ENCODE data around the gene SCAP.
"Not testable (repeated sequence)": the region's sequence is repeated elsewhere in the genome, so short reads cannot be mapped to it uniquely, and the experiment has no call there.

The SCAP gene

DNA sequence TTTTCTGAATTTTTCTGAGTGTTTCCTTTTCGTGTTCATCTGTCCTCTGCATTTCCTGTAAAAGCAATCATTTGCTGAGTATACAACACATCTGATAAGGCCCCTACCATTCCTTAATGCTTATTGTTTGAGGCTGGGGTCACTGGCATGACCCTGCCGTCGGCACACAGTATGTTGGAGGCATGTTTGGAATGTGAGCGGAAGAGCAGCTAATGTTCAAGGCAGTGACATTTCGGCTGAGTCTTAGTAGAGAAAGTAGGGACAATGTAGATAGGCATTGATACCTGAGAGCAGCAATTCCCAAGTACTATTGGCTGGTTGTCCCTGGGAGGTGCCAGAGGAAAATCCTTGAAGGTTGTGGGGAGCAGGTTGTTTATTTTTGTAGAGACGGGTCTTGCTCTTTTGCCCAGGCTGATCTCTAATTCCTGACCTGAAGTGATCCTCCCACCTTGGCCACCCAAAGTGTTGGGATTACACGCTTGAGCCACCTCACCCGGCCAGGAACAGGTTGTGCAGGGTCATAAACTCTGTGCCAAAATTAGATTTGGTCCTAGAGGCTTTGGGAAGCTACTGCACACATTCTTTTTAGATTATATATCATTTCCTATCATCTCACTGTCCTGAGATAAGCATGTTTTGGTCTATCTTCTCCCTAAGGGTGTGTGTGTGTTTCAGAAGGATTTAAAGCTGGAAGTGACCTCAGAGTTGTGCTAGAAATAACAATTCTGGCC lies 81.4 kb downstream of the SCAP start:
- DNase-seq (ENCODE audit: low spot score): no peak

- no peak for DNase-seq (ENCODE audit: low spot score)
Measured at GRCh38 chr3:47392933-47393332, 82.8 kb downstream of the SCAP start.

DNA sequence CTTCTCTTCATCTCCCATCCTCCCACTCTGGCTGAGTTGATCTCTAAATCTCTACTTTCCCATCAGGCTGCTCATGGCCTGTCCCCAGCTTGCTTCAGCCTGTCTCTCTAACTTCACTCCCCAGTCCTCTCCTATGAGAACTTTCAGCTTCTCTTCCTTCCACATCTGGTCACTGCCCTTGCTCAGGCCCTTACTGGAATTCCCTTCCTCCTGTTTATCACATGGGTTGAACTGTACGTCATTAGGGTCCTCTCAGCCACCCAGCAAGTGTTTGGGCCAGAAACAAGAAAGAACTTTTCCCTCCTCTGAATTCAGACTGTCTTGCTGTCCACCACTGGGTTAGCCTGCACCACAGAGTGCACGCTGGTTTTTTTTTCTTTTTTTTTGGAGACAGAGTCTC lies 89.9 kb downstream of the SCAP start:
- DNase-seq (ENCODE audit: low spot score): no peak

DNA sequence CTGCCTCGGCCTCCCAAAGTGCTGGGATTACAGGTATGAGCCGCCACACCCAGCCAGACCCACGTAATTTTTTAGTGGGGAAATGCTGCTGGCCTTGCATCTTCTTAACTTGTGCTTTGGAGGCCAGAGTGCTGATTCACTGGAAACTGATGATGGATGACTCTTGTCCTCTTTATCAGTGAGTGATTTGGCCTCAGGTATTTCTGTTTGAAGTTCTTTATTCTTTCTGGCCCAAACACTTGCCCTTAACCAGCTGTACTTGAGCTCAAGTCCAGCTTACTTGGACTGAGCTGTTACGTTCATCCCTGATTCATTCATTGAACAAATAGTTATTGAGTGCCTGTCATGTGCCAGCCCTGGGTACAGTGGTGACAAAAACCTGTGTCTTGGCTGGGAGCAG lies 90.7 kb downstream of the SCAP start:
- DNase-seq (ENCODE audit: low spot score): no peak

- DNase-seq (ENCODE audit: low spot score): no peak
Measured at GRCh38 chr3:47384425-47384824, 91.3 kb downstream of the SCAP start.

DNA sequence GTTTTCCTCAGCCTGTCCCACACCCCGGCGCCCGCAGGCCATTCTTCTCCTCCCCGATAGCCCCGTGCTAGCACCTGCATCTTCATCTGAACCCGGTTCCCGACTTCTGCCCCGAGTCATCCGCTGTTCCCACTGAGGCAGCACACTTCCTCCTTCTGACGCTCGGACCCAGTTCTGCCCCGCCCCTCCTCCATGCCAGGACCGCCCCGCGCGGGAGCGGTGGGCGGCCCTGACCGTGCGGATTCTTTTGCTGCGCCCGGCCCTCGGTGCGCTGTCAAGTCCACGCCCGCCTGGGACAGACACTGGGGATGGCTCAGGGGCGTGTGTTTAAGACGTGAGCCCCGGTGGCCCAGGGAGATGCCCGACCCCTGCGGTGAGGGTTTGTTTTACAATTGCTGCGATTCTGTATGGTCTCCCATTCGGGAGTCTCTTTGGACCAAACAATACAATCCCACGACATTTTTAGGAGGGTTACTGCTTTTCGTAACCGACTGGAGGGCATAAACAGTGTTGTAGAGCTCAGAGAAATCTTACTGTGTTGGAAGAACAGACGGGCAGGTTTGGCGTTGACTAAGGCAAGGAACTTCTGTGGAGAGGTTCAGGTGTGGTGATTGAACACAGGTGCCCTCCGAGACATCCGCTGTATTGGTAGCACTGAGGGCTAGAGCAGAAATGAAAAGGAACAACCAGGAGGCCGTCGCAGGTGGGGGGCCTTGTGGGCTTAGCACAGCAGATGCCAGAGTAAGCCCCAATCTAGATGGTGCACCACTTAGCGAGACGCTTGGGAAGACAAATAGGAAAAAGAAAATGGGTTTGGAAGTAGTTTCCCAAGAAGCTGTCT lies 94.2 kb downstream of the SCAP start:
- DNase-seq (ENCODE audit: low spot score): peak; percentile 93

DNA sequence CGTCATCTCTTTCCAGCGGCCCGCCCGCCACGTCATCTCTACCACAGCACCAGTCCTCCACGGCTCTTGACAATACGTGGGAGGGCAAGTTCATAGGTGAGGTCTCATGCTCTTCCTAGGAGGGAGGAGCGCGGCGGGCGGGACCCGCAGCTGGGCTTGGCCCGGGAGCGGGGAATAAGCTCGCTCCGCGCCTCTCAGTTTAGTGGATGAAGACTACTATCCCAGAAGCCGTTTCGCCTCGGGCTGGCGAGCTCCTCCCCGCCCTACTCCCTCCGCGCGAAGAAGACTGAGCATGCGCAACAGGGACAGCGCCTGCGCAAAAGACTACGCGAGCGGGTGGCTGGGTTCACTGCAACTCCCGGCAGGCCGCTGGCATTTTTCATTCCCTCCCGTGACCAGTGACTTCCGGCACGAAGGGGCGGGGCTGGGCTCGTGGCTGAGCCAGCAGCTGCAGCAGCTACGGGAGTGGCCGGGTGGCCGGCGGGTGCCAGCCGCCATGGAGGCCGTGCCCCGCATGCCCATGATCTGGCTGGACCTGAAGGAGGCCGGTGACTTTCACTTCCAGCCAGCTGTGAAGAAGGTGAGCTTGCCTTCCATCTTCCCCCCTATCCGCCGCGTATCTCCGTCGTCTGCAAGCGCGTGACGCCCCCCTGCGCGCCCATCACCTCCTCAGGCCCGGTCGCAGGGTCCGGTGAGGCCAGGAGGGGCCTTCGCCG lies 95.0 kb downstream of the SCAP start, which contains the start of gene PTPN23:
TSS of gene PTPN23 (plus strand) at position 421 of the 716 bp plus-strand sequence. CDS start at position 497, 76 bp downstream.
- DNase-seq (ENCODE audit: low spot score): peak; percentile 99

- no peak for DNase-seq (ENCODE audit: low spot score)
Measured at GRCh38 chr3:47380026-47380600, 95.6 kb downstream of the SCAP start.

DNA sequence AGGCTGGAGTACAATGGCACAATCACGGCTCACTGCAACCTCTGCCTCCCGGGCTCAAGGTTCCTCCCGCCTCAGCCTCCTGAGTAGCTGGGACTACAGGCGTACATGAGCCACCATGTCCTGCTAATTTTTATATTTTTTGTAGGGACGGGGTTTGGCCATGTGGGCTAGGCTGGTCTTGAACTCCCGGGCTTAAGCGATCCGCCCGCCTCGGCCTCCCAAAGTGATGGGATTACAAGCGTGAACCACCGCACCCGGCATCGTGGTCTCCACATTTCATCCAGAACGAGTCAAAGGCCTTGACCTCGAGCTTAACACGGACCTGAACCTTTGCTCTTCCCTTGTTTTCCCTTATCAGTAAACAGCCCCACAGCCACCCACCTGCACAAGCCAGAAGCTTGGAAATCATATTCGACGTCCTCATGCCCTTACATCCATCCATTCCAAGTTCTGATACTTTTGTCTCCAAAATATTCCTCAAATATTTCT lies 96.3 kb downstream of the SCAP start:
- no peak for DNase-seq (ENCODE audit: low spot score)

DNA sequence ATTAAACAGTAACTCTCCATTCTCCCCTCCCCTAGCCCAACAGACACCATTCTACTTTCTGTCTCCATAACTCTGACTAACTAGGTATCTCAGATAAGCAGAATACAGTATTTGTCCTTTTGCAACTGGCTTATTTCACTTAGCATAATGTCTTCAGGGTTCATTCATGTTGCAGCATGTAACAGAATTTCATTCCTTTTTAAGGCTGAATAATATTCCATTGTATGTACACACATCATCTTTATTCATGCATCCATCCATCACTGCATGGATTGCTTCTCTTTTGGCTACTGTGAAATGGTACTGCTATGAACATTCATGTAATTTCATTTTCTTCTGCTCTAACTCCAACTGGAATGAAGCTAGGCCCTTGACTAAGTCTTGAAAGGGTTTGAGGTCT lies 96.9 kb downstream of the SCAP start:
- DNase-seq (ENCODE audit: low spot score): no peak

- DNase-seq (ENCODE audit: low spot score): no peak
Measured at GRCh38 chr3:47377186-47377585, 98.6 kb downstream of the SCAP start.

DNA sequence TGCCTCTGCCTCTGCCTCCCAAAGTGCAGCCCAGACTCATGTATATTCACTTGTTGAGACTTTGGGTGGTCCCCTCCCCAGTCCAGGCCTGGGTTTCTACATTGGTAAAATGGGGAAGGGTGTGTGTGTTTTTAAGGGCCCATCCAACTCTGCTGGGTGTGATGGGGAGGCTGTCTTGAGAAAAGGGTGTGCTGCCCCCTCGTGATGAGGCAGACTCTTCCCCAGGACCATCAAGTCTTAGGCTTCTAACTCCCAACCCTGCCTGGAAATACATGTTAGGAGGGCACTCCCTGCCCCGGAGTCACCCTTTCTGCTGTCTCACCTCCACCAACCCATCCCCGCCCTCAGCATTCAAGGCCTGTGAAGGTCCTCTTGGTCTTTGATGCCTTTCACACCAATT lies 99.3 kb downstream of the SCAP start:
- no peak for DNase-seq (ENCODE audit: low spot score)

GRCh38 chr3:47374587-47374986 lies 101.2 kb downstream of the SCAP start:
- DNase-seq (ENCODE audit: low spot score): no peak

DNA sequence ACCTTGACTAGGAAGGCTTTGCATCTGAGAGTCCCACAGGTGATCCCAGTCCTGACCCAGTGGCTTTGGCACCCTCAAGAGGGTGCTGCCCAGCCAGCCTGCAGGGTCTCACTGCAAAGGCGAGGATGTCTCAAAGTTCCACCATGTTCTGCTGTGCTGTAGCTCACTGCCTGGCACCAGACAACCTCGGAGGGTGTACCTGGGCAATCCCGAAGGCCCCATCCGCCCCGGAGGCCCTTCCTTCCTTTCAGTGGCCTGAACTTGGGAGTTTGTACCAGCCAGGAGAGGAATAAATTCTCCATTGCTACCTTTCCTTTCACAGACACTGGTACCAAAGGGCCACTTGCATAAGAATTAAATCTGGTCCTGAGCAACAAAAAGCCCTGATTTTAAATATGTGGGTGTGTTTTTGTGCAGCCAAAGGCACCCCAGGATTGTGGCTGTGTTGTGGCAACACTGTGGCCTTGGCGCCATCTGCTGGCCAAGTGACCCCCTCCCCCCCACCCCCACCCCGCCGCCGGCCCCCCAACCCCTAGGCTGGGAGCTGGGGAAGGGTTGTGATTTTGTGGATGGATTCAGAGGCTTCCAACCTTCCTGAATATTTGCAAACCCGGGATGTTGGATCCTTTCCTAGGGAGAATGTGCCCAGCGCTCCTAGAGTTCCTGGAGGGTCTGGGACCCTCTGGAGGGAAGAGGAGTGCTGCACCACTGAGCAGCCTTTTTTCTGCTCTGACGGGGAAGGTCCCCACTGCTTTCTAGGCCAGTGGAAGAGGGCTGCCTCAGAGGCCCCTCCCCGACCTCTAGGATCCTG lies 104.6 kb downstream of the SCAP start:
- peak; percentile 53 for DNase-seq (ENCODE audit: low spot score)

- not testable (repeated sequence) for DNase-seq (ENCODE audit: low spot score)
Measured at GRCh38 chr3:47370020-47370419, 105.7 kb downstream of the SCAP start.

- no peak for DNase-seq (ENCODE audit: low spot score)
Measured at GRCh38 chr3:47367631-47368030, 108.1 kb downstream of the SCAP start.

- DNase-seq (ENCODE audit: low spot score): no peak
Measured at GRCh38 chr3:47366833-47367232, 108.9 kb downstream of the SCAP start.

GRCh38 chr3:47365213-47366153 lies 110.3 kb downstream of the SCAP start:
- peak; percentile 50 for DNase-seq (ENCODE audit: low spot score)
